Measurements from ENCODE around the gene DNPEP.
"Not testable (repeated sequence)": the region's sequence is repeated elsewhere in the genome, so short reads cannot be mapped to it uniquely, and the experiment has no call there.

Gene DNPEP

GRCh38 chr2:219400562-219400961 lies 12.8 kb upstream of the DNPEP start:
- no peak for DNase-seq (ENCODE audit: low spot score)

GRCh38 chr2:219399716-219400478 lies 12.2 kb upstream of the DNPEP start:
- no peak for DNase-seq (ENCODE audit: low spot score)

GRCh38 chr2:219398721-219399363 lies 11.1 kb upstream of the DNPEP start:
- DNase-seq (ENCODE audit: low spot score), result no peak

GRCh38 chr2:219396863-219397457 lies 9.2 kb upstream of the DNPEP start:
- DNase-seq (ENCODE audit: low spot score), result no peak

GRCh38 chr2:219395609-219396008 lies 7.9 kb upstream of the DNPEP start:
- DNase-seq (ENCODE audit: low spot score), result no peak

GRCh38 chr2:219395056-219395455 lies 7.3 kb upstream of the DNPEP start:
- DNase-seq (ENCODE audit: low spot score), result not testable (repeated sequence)

GRCh38 chr2:219392754-219393153 lies 5.0 kb upstream of the DNPEP start:
- DNase-seq (ENCODE audit: low spot score), result no peak

- DNase-seq (ENCODE audit: low spot score), result no peak
These were observed 1.1 kb upstream of the DNPEP start for GRCh38 chr2:219388907-219389156.

- peak; percentile 99 for DNase-seq (ENCODE audit: low spot score)
These were observed 602 bp upstream of the DNPEP start for GRCh38 chr2:219388121-219388906.

GRCh38 chr2:219386532-219387280 lies 1.0 kb downstream of the DNPEP start:
- DNase-seq (ENCODE audit: low spot score), result no peak

- no peak for DNase-seq (ENCODE audit: low spot score)
These were observed 1.7 kb downstream of the DNPEP start for GRCh38 chr2:219385958-219386520.

GRCh38 chr2:219384859-219385258 lies 2.9 kb downstream of the DNPEP start:
- no peak for DNase-seq (ENCODE audit: low spot score)

GRCh38 chr2:219384083-219384713 lies 3.5 kb downstream of the DNPEP start:
- DNase-seq (ENCODE audit: low spot score), result no peak

- DNase-seq (ENCODE audit: low spot score), result no peak
These were observed 6.3 kb downstream of the DNPEP start for GRCh38 chr2:219381448-219381847.

- no peak for DNase-seq (ENCODE audit: low spot score)
These were observed 6.8 kb downstream of the DNPEP start for GRCh38 chr2:219380926-219381325.

- DNase-seq (ENCODE audit: low spot score), result no peak
These were observed 9.4 kb downstream of the DNPEP start for GRCh38 chr2:219378163-219378851.

GRCh38 chr2:219369447-219369861 lies 18.3 kb downstream of the DNPEP start:
- DNase-seq (ENCODE audit: low spot score), result peak; percentile 35

GRCh38 chr2:219368690-219369191 lies 19.0 kb downstream of the DNPEP start:
- DNase-seq (ENCODE audit: low spot score), result peak; percentile 34

GRCh38 chr2:219362524-219363164 lies 25.1 kb downstream of the DNPEP start:
- DNase-seq (ENCODE audit: low spot score), result peak; percentile 52

GRCh38 chr2:219362072-219362471 lies 25.6 kb downstream of the DNPEP start:
- no peak for DNase-seq (ENCODE audit: low spot score)
